Endodermal cell (in vitro differentiated cells): Measurements from ENCODE around the gene MAS1L. TPM values are rescaled to one million over a fixed set of nuclear protein-coding genes. Genes with fewer than 3 reads are reported as not detected.

ENCODE experiments used
- DNase-seq: peaks from one replicate; pipeline ENCODE4 v3.0.0-alpha.2; 2017
- H3K27ac ChIP-seq: 2 replicates; pipeline ENCODE4 v1.5.1; 2013; ENCODE audit warnings: mild to moderate bottlenecking, low read depth, low read length, moderate library complexity
- H3K27me3 ChIP-seq: 2 replicates; pipeline ENCODE4 v1.6.1; 2013; ENCODE audit warnings: mild to moderate bottlenecking, low read length, moderate library complexity; ENCODE audit not compliant: insufficient read depth, control insufficient read depth, poor library complexity, severe bottlenecking
- H3K36me3 ChIP-seq: 2 replicates; pipeline ENCODE4 v1.7.0; 2013; ENCODE audit warnings: mild to moderate bottlenecking, low read length, moderate library complexity; ENCODE audit not compliant: control insufficient read depth, insufficient read depth
- H3K4me1 ChIP-seq: one replicate; pipeline ENCODE4 v1.7.0; 2013; ENCODE audit warnings: low read length; ENCODE audit not compliant: control insufficient read depth, insufficient read depth
- H3K4me3 ChIP-seq: 2 replicates; pipeline ENCODE4 v1.5.1; 2013; ENCODE audit warnings: mild to moderate bottlenecking, low read length, moderate library complexity
- H3K9ac ChIP-seq: 2 replicates; pipeline ENCODE4 v1.6.1; 2013; ENCODE audit warnings: mild to moderate bottlenecking, low read length, moderate library complexity; ENCODE audit not compliant: poor library complexity, severe bottlenecking; ENCODE audit errors: extremely low read depth
- H3K9me3 ChIP-seq: 2 replicates; pipeline ENCODE4 v1.6.1; 2013; ENCODE audit warnings: mild to moderate bottlenecking, low read length, moderate library complexity; ENCODE audit not compliant: control insufficient read depth
- H3K27ac Mint-ChIP-seq: 2 replicates; pipeline ENCODE4 v1.8.0; 2020; ENCODE audit warnings: mixed read lengths
- H3K27me3 Mint-ChIP-seq: 2 replicates; pipeline ENCODE4 v1.8.0; 2021; ENCODE audit warnings: mild to moderate bottlenecking, mixed read lengths; ENCODE audit not compliant: insufficient read depth
- H3K36me3 Mint-ChIP-seq: 2 replicates; pipeline ENCODE4 v1.8.0; 2020; ENCODE audit warnings: low read depth, mixed read lengths
- H3K4me1 Mint-ChIP-seq: 2 replicates; pipeline ENCODE4 v1.8.0; 2020; ENCODE audit warnings: mixed read lengths
- H3K4me3 Mint-ChIP-seq: 2 replicates; pipeline ENCODE4 v1.8.0; 2020; ENCODE audit warnings: mild to moderate bottlenecking, moderate library complexity, mixed read lengths
- H3K9me3 Mint-ChIP-seq: 2 replicates; pipeline ENCODE4 v1.8.0; 2020; ENCODE audit warnings: mild to moderate bottlenecking, mixed read lengths
- CTCF ChIP-seq: fragments of 200-600 bp; sonication (generic); conservative IDR thresholded peaks from 2 replicates; pipeline ENCODE4 v1.5.0; 2021; ENCODE audit warnings: antibody characterized with exemption, mild to moderate bottlenecking
- WGBS, 2 experiments: methylation state at CpG; one replicate each; pipeline versions ENCODE4 v1.1.5 to v1.1.7; 2013; ENCODE audit warnings: missing lambda C conversion rate in 2 of 2, mixed read lengths in 1 of 2; ENCODE audit not compliant: insufficient coverage in 1 of 2, insufficient read length in 1 of 2; 5-methylcytosine and 5-hydroxymethylcytosine counted together
- total RNA-seq, 2 donors: library from RNA; stranded (reverse); fragmentation: NEBNext Ultra II Directional in 1 of 2; extraction: Animal tissue kit (Norgen Biotek cat#: 25700) in 1 of 2; gene quantifications; 2 replicates in 1 of 2; 3 replicates in 1 of 2; pipeline ENCODE4 v1.2.1, GENCODE V29; 2021

The MAS1L gene
- total RNA-seq, 2 donors from 2014 or later, result not detected

GRCh38 chr6:29516108-29516507 lies 28.4 kb upstream of the MAS1L start:
- H3K36me3 ChIP-seq, result no peaks in the 10 kb centered on the region
- no peaks in the 10 kb centered on the region for H3K9me3 ChIP-seq
- no peak for TF ChIP-seq CTCF
- no peaks in the 10 kb centered on the region for H3K9me3 Mint-ChIP-seq
- no peaks in the 10 kb centered on the region for H3K4me1 ChIP-seq
- no peaks in the 10 kb centered on the region for H3K27me3 ChIP-seq
- WGBS, 2 experiments, result 92 to 93% methylated on average over 3 to 6 of the region's 6 CpGs
- no peak overlapping the region for H3K4me3 ChIP-seq
- DNase-seq, result peak; percentile 12
- H3K9ac ChIP-seq, result no peak overlapping the region
- H3K4me3 Mint-ChIP-seq, result no peak overlapping the region
- H3K27me3 Mint-ChIP-seq, result no peaks in the 10 kb centered on the region
- H3K36me3 Mint-ChIP-seq, result no peaks in the 10 kb centered on the region
- no peaks in the 10 kb centered on the region for H3K4me1 Mint-ChIP-seq
- no peak overlapping the region for H3K27ac Mint-ChIP-seq
- no peak overlapping the region for H3K27ac ChIP-seq

GRCh38 chr6:29510746-29511300 lies 23.1 kb upstream of the MAS1L start:
- Histone ChIP-seq H3K27me3 (no peaks in the 10 kb centered on the region), H3K4me1 (no peaks in the 10 kb centered on the region), H3K36me3 (no peaks in the 10 kb centered on the region), H3K9me3 (no peaks in the 10 kb centered on the region), H3K27ac (no peak overlapping the region), H3K9ac (no peak overlapping the region), H3K4me3 (no peak overlapping the region)
- Mint-ChIP-seq H3K9me3 (no peaks in the 10 kb centered on the region), H3K27me3 (no peaks in the 10 kb centered on the region), H3K36me3 (no peaks in the 10 kb centered on the region), H3K27ac (no peak overlapping the region), H3K4me1 (no peaks in the 10 kb centered on the region), H3K4me3 (no peak overlapping the region)
- WGBS, 2 experiments, result 60 to 92% methylated on average over 2 of the region's 2 CpGs
- TF ChIP-seq CTCF, result no peak
- peak; percentile 32 for DNase-seq

- no peak overlapping the region for H3K4me3 ChIP-seq
- Mint-ChIP-seq H3K36me3 (no peaks in the 10 kb centered on the region), H3K4me3 (no peak overlapping the region), H3K27ac (no peak overlapping the region), H3K27me3 (no peaks in the 10 kb centered on the region), H3K4me1 (no peaks in the 10 kb centered on the region), H3K9me3 (no peaks in the 10 kb centered on the region)
- no peaks in the 10 kb centered on the region for H3K36me3 ChIP-seq
- no peak overlapping the region for H3K27ac ChIP-seq
- H3K27me3 ChIP-seq, result no peaks in the 10 kb centered on the region
- no peak overlapping the region for H3K9ac ChIP-seq
- no peaks in the 10 kb centered on the region for H3K4me1 ChIP-seq
- TF ChIP-seq CTCF, result peak; percentile 29
- H3K9me3 ChIP-seq, result no peaks in the 10 kb centered on the region
- peak; percentile 41 for DNase-seq
- WGBS, 2 experiments, result 83% methylated on average over 2 to 4 of the region's 4 CpGs
Observed at GRCh38 chr6:29510202-29510601, 22.4 kb upstream of the MAS1L start.
